T-helper 2 cell treated with Interferon-gamma antibody and Interleukin-4, amounts not matched to agents 5 μg/mL and 100 μg/mL, for 36 hours (primary cell): Measurements from ENCODE around the gene ELMO2.

Experiments
- DNase-seq: peaks from one replicate; pipeline ENCODE4 v3.0.0; 2021; ENCODE audit warnings: low spot score
- H3K27ac Mint-ChIP-seq: one replicate; pipeline ENCODE4 v1.8.0; 2021; ENCODE audit warnings: mild to moderate bottlenecking, mixed read lengths
- H3K27me3 Mint-ChIP-seq: one replicate; pipeline ENCODE4 v1.8.0; 2021; ENCODE audit warnings: low read depth, mixed read lengths
- H3K36me3 Mint-ChIP-seq: one replicate; pipeline ENCODE4 v1.8.0; 2021; ENCODE audit warnings: low read depth, mixed read lengths
- H3K4me1 Mint-ChIP-seq: one replicate; pipeline ENCODE4 v1.8.0; 2021; ENCODE audit warnings: low read depth, mixed read lengths
- H3K4me3 Mint-ChIP-seq: one replicate; pipeline ENCODE4 v1.8.0; 2022; ENCODE audit warnings: mild to moderate bottlenecking, moderate library complexity, mixed read lengths
- H3K9me3 Mint-ChIP-seq: one replicate; pipeline ENCODE4 v1.8.0; 2021; ENCODE audit warnings: mixed read lengths

ELMO2 gene

GRCh38 chr20:46316984-46317684 lies 89.3 kb downstream of the ELMO2 start:
- Mint-ChIP-seq H3K9me3 (no peaks in the 10 kb centered on the region), H3K4me3 (no peak overlapping the region), H3K27ac (no peak overlapping the region), H3K27me3 (peaks cover 54% of the 10 kb centered on the region), H3K4me1 (peaks cover under 1% of the 10 kb centered on the region), H3K36me3 (no peaks in the 10 kb centered on the region)
- no peak for DNase-seq
